Muscle layer of colon (tissue), 2 donors: ENCODE results near the gene PRSS27.

Experiments
- H3K27ac ChIP-seq: one replicate; pipeline ENCODE4 v1.7.0; 2013; ENCODE audit warnings: low read depth, mild to moderate bottlenecking, low read length, moderate library complexity
- H3K27me3 ChIP-seq, 2 donors: one replicate each; pipeline ENCODE4 v1.7.0; 2013; ENCODE audit warnings: low read length in 2 of 2, mild to moderate bottlenecking in 2 of 2; ENCODE audit not compliant: insufficient read depth in 2 of 2, control insufficient read depth in 1 of 2
- H3K36me3 ChIP-seq: one replicate; pipeline ENCODE4 v1.7.0; 2013; ENCODE audit warnings: mild to moderate bottlenecking, low read length; ENCODE audit not compliant: insufficient read depth
- H3K4me1 ChIP-seq: one replicate; pipeline ENCODE4 v1.7.0; 2013; ENCODE audit warnings: mild to moderate bottlenecking, low read length; ENCODE audit not compliant: insufficient read depth
- H3K4me3 ChIP-seq, 2 donors: one replicate each; pipeline ENCODE4 v1.7.0; 2013; ENCODE audit warnings: low read length in 2 of 2, low read depth in 1 of 2, mild to moderate bottlenecking in 1 of 2, moderate library complexity in 1 of 2
- H3K9ac ChIP-seq: one replicate; pipeline ENCODE4 v1.7.0; 2013; ENCODE audit warnings: low read length
- H3K9me3 ChIP-seq: one replicate; pipeline ENCODE4 v1.7.0; 2013; ENCODE audit warnings: mild to moderate bottlenecking, low read length
- donor health status: abdominal sarcoma.
- donor health status: Adenocarcinoma of cecum.

PRSS27 gene

DNA sequence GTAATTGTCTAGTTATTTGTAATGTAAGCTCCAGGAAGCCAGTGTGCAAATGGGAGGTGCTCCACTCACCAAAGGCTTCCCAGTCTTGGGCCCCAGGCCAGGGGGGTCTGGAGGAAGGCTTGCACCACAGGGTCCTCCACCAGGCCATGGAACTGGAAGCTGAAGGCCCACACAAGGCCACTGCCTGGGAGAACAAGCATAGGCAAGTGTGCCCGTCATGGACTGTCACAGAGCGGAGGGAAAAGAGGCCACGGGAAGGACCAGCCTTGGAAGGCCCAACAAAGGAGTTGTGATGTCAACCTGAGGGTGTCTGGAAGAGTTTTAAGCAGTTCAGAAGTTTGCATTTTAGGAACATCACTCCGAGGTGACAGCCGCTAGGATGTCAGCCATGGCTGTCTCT lies 29.5 kb upstream of the PRSS27 start:
- H3K9me3 ChIP-seq: no peaks in the 10 kb centered on the region
- no peak overlapping the region for H3K9ac ChIP-seq
- H3K4me1 ChIP-seq: peaks cover 7% of the 10 kb centered on the region
- H3K27ac ChIP-seq: no peak overlapping the region
- no peaks in the 10 kb centered on the region for H3K36me3 ChIP-seq
- H3K27me3 ChIP-seq: no peaks in the 10 kb centered on the region
- no peak overlapping the region for H3K4me3 ChIP-seq

DNA sequence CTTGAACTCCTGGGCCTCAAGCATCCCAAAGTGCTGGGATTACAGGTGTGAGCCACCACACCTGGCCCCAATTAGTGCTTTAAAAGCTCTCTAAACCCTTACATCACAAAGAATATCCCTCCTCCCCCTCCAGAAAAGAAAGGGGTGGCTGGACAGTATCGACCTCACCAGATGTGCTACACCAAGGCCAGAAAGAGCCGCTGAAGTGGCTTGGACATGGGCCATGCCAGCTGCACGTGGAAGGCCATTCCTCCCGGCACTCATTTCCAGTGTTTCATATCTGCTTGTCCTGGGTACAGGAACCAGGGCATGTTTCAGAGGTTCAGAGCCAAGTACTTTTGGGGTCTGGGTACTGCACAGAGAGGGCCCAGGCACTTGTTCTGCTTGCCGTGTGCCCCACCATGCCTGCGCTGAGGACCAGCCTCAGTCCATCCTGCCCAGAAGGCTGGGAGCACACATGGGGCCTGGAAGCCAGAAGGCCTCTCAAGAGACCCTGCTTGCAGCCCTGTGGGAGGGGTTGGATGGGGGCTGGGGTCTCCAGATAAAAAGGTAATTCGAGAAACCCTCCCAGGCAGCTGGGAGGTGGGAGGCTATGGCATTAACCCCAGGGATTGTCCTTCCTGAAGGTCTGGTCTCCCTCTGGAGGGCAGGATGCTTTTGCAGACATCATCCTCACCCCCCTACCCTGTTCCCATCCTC lies 28.9 kb upstream of the PRSS27 start:
- H3K36me3 ChIP-seq: no peaks in the 10 kb centered on the region
- no peak overlapping the region for H3K4me3 ChIP-seq
- no peaks in the 10 kb centered on the region for H3K9me3 ChIP-seq
- peaks cover 4% of the 10 kb centered on the region for H3K4me1 ChIP-seq
- no peak overlapping the region for H3K27ac ChIP-seq
- H3K9ac ChIP-seq: no peak overlapping the region
- no peaks in the 10 kb centered on the region for H3K27me3 ChIP-seq

DNA sequence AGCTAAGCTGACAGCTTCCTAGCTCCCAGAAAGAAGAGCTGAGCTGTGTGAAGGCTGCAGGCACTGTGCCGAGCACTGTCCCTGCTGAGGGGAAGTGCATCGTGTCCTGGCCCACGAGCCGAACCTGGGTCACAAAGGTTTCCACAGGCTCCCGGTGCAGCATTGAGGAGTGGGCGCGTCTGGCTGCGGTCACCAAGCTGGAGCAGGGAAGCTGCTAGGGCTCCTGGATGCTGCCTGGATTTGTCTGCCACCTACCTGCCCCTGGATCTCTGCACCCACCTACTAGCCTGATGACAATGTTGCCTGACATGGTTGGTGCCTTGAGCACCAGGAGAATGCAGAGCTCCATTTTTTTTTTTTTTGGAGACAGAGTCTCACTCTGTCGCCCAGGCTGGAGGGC lies 25.9 kb upstream of the PRSS27 start:
- H3K4me1 ChIP-seq: no peaks in the 10 kb centered on the region
- no peaks in the 10 kb centered on the region for H3K27me3 ChIP-seq
- H3K9me3 ChIP-seq: no peaks in the 10 kb centered on the region
- H3K4me3 ChIP-seq: no peak overlapping the region
- H3K9ac ChIP-seq: no peak overlapping the region
- no peaks in the 10 kb centered on the region for H3K36me3 ChIP-seq
- no peak overlapping the region for H3K27ac ChIP-seq

DNA sequence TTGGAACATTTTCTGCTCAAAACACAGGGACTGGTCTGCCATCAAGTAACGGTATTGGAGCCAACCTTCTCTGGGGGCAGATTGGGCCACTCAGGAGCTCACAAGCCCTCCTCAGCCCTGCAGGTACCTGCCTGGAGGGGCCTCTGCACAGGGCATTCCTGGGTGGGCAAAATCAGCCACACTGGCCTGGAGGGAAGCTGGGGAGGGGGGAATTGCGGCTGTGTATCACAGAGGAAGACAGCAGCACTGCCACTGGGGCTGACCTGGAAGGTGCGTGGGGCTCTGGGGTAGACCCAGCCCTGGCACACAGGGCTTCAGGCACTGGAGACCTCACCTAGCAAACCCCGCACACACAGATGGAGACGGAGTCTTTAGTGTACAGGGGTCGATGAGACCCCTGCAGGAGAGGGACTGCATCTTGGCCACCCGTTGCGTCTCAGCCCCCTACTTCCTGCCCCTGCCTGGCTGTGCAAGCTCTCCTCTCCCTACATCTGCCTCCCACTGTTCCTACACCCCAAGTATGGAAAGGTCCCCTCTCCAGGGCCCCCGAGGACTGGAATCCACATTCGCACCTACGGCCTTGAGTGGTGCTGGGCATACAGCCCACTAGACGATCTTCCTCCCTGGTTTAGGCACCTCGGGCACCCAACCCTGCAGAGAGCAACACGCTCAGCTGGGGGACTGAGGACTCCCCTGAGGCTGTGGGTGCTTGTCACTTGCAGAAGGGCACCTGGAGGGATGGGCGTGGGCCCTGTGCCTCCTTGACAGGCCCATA lies 25.3 kb upstream of the PRSS27 start:
- Histone ChIP-seq H3K9me3 (no peaks in the 10 kb centered on the region), H3K36me3 (no peaks in the 10 kb centered on the region), H3K4me3 (no peak overlapping the region), H3K9ac (no peak overlapping the region), H3K27me3 (no peaks in the 10 kb centered on the region), H3K4me1 (no peaks in the 10 kb centered on the region), H3K27ac (no peak overlapping the region)

DNA sequence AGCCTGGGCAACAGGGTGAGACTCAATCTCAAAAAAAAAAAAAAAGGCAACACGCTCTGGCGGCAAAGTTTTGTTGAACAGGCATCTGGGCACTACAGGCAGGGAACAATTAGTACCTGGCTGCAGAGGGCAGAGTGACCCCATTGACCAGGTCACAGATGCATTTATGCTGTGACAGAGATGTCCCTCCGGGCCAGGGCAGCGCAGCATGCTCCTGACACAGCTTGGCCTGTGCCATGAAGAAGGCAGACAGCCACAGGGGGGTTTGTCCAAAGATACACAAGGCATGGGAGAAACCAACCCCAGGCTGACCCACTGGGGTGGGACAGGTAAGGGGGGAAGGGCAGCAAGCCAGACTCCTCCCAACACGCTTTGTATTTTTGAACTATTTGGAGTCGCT lies 24.7 kb upstream of the PRSS27 start:
- H3K4me3 ChIP-seq: no peak overlapping the region

DNA sequence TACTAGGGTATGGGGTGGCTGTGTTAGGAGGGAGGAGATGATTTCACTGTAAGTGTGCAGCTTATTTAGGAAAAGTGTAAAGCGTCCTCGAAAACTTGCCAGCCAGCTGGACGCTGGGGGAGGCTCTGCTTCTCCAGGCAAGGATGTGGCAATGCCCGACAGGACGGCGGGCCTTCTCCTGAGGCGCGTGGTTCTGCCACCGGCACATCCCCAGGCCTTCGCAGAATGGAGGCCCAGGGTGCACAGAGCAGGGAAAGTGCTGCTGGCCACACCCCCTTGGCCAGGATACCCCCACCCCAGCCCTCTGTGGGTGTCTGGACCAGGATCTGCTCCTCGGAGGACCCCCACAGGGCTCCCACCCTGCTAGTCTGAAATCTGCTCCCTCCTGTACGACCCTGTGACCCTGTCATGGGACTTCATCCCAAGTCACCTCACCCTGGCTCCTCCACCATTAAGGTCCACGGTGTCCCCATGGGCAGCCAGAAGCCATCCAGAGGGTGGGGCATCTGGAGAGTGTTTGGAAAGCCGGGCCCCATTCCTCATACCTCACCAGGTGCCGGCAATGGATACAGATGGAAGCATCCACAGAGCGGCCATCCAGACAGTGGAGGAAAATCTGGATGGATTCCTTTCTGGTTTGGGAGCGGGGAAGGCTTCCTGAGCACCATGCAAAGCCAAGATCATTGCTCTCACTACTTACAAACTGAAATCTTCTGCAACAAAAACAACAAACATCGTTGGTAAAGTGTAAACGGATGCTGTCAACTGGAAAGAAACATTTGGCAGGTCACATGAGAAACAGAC lies 23.2 kb upstream of the PRSS27 start:
- no peaks in the 10 kb centered on the region for H3K9me3 ChIP-seq
- H3K4me1 ChIP-seq: no peaks in the 10 kb centered on the region

More for the DNA sequence above, 24.7 kb upstream of the PRSS27 start:
- no peak overlapping the region for H3K27ac ChIP-seq
- H3K9me3 ChIP-seq: no peaks in the 10 kb centered on the region
- peaks cover 0 to under 1% of the 10 kb centered on the region in 2 donors for H3K27me3 ChIP-seq
- no peak overlapping the region for H3K9ac ChIP-seq
- no peaks in the 10 kb centered on the region for H3K36me3 ChIP-seq
- H3K4me1 ChIP-seq: no peaks in the 10 kb centered on the region

DNA sequence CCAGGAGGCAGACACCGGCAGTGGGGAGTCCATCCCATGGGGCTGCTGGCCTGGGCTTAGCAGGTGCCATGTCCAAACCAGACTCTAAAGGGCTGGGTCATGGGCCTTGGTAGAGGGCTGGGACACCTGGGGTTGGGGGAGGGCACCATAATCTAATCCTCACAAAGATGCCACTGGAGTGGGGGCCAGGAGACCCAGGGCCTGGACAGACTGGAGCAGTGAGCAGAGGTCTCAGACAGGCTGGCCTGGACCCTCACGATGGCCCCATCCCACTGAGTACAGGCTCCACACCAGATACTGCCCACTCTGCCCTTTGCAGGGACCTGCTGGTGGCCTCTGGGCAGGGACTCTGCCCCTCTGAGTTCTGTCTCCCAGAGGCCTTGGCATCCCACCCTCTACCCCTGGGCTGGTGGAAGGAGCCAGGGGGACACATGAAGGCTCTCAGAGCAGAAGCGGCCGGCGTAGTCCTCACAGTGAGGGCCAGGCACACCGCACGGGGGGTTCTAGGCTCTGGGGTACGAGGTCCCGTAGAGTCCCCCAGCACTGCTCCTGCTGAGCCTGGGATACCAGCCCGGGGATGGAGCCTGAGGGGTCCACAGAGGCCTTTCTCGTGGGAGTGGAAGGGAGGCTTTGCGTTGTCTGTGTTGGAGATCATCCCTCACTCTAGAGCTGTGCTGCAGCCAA lies 22.4 kb upstream of the PRSS27 start:
- peaks cover 0 to 7% of the 10 kb centered on the region in 2 donors for H3K27me3 ChIP-seq
- no peak overlapping the region for H3K4me3 ChIP-seq
- no peaks in the 10 kb centered on the region for H3K36me3 ChIP-seq
- no peaks in the 10 kb centered on the region for H3K4me1 ChIP-seq
- H3K9ac ChIP-seq: no peak overlapping the region
- no peak overlapping the region for H3K27ac ChIP-seq
- H3K9me3 ChIP-seq: no peaks in the 10 kb centered on the region

More for the DNA sequence above, 23.2 kb upstream of the PRSS27 start:
- no peak overlapping the region for H3K27ac ChIP-seq
- no peak overlapping the region for H3K9ac ChIP-seq
- H3K36me3 ChIP-seq: no peaks in the 10 kb centered on the region
- no peak overlapping the region for H3K4me3 ChIP-seq
- peaks cover 0 to 7% of the 10 kb centered on the region in 2 donors for H3K27me3 ChIP-seq

DNA sequence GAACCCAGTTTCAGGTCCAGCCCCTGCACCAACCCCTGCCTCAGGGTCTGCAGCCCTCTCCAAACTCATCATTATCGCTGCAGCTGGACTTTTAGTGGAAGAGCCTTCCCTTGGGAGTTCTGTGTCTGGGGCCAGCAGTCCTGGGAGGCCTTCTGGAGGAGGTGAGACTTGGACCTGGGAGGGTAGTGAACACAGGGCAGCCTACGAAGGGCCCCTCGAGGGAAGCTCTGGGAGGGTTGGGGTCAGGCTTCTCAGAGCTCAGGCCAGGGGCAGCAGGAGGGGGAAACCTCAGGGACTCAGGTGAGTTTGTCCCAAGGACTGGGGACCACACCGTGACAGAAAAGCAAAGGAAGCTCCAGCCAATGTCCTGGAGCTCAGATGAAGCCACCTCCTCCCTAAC lies 21.1 kb upstream of the PRSS27 start:
- H3K4me1 ChIP-seq: no peaks in the 10 kb centered on the region
- H3K9ac ChIP-seq: no peak overlapping the region
- H3K4me3 ChIP-seq: no peak overlapping the region
- H3K9me3 ChIP-seq: no peaks in the 10 kb centered on the region
- H3K36me3 ChIP-seq: no peaks in the 10 kb centered on the region
- peaks cover 0 to 7% of the 10 kb centered on the region in 2 donors for H3K27me3 ChIP-seq
- no peak overlapping the region for H3K27ac ChIP-seq

DNA sequence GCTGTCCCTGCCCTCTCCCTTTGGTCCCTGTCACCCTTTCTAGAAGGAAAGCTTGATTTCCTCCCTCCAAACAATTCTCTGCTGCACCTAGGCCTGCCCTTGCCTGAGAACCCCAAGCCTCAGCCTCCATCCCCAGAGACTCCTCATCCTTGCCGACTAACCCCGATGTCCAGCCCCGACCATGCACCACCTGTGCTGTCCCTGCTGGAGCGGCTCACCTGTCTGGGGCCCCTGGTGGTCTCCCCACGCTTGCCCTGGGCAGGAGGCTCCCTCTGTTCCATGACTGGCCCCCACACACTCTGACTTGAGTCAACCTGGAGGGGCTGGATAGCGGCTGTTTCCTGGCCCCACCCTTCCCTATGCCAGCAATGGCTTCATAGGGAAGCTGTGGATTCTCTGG lies 20.5 kb upstream of the PRSS27 start:
- Histone ChIP-seq H3K9ac (no peak overlapping the region), H3K4me1 (no peaks in the 10 kb centered on the region), H3K36me3 (no peaks in the 10 kb centered on the region), H3K27me3 (peaks cover 0 to 7% of the 10 kb centered on the region in 2 donors), H3K4me3 (no peak overlapping the region), H3K9me3 (no peaks in the 10 kb centered on the region), H3K27ac (no peak overlapping the region)

DNA sequence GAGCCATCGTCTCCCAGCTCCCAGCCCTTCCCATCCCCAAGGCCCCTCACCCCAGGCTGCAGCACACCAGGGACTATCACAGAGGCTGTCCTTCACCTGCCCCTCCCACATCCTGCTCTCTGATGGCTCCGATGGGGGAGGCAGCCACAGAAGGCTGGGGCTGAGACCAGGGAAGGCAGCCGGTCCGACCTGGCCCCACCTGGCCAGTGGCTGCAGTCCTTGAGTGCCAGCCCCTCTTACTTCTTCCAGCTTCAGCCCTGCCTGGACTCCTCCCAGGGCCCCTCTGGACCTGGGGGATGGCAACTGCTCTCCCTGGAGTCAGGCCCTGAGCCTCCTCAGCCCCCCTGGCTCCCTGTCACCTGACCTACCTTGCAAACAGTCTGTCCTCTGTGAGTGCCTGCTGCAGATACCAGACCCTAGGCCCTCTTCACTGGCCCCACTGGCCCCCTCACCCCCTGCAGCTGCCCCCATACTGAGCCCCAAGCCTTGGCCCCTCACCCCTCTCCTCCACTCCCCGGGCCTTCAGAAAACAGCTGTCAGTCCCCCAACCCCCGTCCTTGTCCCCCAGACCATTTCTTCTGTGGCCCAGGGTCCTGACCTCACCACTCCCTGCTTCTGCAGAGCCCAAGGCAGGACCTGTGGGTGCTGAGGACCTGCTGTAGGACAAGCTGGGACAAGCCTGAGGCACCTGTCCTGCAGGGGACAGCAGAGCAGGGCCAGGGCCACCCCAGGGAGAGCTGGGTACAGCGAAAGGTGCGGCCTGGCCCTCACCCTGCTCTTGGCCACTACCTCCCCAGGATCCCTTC lies 19.8 kb upstream of the PRSS27 start:
- no peak overlapping the region for H3K9ac ChIP-seq
- H3K9me3 ChIP-seq: no peaks in the 10 kb centered on the region
- no peaks in the 10 kb centered on the region for H3K36me3 ChIP-seq
- H3K27me3 ChIP-seq: peaks cover 0 to 7% of the 10 kb centered on the region in 2 donors
- no peak overlapping the region for H3K4me3 ChIP-seq
- no peaks in the 10 kb centered on the region for H3K4me1 ChIP-seq
- no peak overlapping the region for H3K27ac ChIP-seq
